ENCODE results near the gene MCEMP1. TPM values are rescaled to one million over a fixed set of nuclear protein-coding genes. Genes with fewer than 3 reads are reported as not detected.

The MCEMP1 gene
- total RNA-seq, 2 donors from 2014 or later, result 0.92 TPM; not detected in 1

DNA sequence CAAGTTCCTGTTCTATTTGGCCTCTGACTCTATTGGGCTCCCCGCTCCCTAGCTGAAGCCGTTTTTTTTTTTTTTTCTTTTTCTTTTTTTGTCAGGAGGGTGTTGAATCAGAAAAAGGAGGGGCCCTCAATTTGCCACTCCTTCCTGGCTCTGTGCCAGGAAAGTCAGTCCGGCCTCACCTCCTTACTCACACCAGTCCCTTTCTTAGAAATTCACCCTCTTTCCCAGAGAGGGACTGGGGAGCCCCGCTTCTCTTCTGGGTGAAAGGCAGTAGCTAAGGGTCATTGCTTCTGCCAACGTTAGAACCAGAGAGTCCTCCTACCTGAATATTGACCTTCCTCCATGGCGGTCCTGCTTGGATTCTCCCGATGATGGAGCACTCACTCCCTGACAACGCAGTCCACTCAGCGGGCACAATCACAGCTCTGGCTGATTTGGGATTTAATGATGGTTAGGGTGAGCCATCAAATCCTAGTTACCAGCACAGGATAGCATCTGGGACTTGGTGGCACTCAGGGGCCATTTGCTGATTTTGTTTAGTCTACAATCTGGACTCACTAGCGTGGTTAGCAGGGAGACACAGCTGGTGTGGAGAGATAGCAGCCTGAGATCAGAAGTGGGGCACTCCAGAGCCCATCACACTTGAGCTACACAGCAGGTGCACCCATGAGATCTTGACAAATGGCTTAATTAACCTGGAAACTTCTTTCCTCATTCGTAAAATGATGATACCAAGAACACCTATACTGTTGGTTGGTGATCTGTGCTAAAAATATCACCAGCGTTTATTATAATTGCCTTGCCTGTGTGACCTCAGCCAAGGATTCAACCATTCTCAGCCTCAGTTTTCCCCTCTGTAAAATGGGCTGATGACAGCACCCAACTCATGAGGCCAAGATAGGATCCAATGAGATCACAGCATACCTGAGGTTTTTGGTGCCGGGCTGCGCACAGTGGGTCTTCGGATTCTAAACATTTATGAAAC lies 22.8 kb downstream of the MCEMP1 start:
- Histone ChIP-seq H3K4me1 (ENCODE audit: control insufficient read depth in 1 of 2, low read depth in 2 of 2) (no peaks in the 10 kb centered on the region), H3K27me3 (replicated peaks; ENCODE audit: insufficient read depth) (no peaks in the 10 kb centered on the region), H3K36me3 (no peaks in the 10 kb centered on the region), H3K9me3 (no peaks in the 10 kb centered on the region), H3K27ac (no peak overlapping the region), H3K4me3 (no peak overlapping the region)
- ATAC-seq (ENCODE audit: insufficient number of reproducible peaks, low FRiP score, low read depth), result no peak
- TF ChIP-seq CTCF (IDR thresholded peaks at IDR 0.05), result no peak
- no peak for DNase-seq (ENCODE audit: low spot score)

DNA sequence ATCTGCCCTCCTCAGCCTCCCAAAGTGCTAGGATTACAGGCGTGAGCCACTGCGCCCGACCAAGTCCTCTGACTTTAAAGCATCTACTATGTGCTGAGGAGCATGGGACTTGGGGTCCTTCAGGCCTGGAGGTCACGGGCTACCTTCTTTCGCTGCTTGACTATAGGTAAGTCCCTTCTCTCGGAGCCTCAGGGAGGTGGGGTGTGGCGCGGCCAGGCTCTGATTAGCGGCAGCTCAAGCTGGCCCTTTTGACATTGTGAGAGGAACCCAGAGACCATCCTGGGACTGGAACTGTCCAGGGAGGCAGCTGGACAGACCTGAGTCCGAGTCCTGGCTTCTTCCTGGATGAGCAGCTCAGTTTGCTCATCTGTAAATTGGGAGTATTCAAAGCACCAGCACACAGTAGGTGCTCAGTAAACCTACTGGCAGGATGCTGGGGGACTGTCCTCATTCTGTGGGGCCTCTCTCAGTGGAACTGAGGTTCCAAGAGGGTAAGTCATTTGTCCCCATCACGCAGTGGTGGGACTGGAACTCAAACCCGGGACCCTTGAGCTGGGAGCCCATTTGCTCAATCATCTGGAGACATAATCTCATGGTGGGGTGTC lies 24.3 kb downstream of the MCEMP1 start:
- no peaks in the 10 kb centered on the region for H3K9me3 ChIP-seq
- no peak overlapping the region for H3K27ac ChIP-seq
- ATAC-seq (ENCODE audit: insufficient number of reproducible peaks, low FRiP score, low read depth) (no peak), DNase-seq (ENCODE audit: low spot score) (no peak)
- H3K27me3 ChIP-seq (replicated peaks; ENCODE audit: insufficient read depth), result no peaks in the 10 kb centered on the region
- no peaks in the 10 kb centered on the region for H3K4me1 ChIP-seq (ENCODE audit: control insufficient read depth in 1 of 2, low read depth in 2 of 2)
- no peak for TF ChIP-seq CTCF (IDR thresholded peaks at IDR 0.05)
- no peak overlapping the region for H3K4me3 ChIP-seq
- no peaks in the 10 kb centered on the region for H3K36me3 ChIP-seq

- ATAC-seq (ENCODE audit: insufficient number of reproducible peaks, low FRiP score, low read depth) (no peak), DNase-seq (ENCODE audit: low spot score) (no peak)
- Histone ChIP-seq H3K4me3 (no peak within 1 kb of the TSS), H3K36me3 (no peaks in the 10 kb centered on the region), H3K9me3 (no peaks in the 10 kb centered on the region), H3K4me1 (ENCODE audit: control insufficient read depth in 1 of 2, low read depth in 2 of 2) (no peaks in the 10 kb centered on the region), H3K27ac (no peak within 1 kb of the TSS), H3K27me3 (replicated peaks; ENCODE audit: insufficient read depth) (no peaks in the 10 kb centered on the region)
- no peak for TF ChIP-seq CTCF (IDR thresholded peaks at IDR 0.05)
Observed at GRCh38 chr19:7701654-7702457, 25.0 kb downstream of the MCEMP1 start, which contains the start of gene FCER2. TSS of gene FCER2 (minus strand) at chr19:7702131. CDS start at chr19:7699760, 2,371 bp downstream.

DNA sequence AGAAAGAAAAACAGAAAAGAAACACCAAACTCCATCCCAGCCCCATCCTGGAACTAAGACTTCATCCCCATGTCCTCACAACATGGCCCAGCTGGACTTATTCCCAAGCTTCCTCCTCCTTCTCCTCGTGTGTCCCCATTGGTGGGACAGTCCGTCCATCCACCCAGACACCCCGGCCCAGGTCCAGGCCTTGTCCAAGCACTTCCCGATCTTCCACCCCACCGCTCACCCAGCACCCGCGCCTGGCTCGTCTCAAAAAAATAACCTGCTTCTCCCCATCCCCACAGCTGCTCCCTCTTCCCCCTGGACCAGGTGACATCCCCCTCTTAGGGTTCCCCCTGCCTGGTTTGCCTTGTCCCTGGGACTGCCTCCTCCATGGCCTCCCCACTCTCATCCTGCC lies 26.4 kb downstream of the MCEMP1 start:
- no peaks in the 10 kb centered on the region for H3K27me3 ChIP-seq (replicated peaks; ENCODE audit: insufficient read depth)
- TF ChIP-seq CTCF (IDR thresholded peaks at IDR 0.05), result no peak
- ATAC-seq (ENCODE audit: insufficient number of reproducible peaks, low FRiP score, low read depth), result no peak

More for the DNA sequence above, 26.4 kb downstream of the MCEMP1 start:
- no peak overlapping the region for H3K27ac ChIP-seq
- H3K4me3 ChIP-seq, result no peak overlapping the region
- H3K36me3 ChIP-seq, result no peaks in the 10 kb centered on the region
- H3K9me3 ChIP-seq, result no peaks in the 10 kb centered on the region
- DNase-seq (ENCODE audit: low spot score), result no peak
- H3K4me1 ChIP-seq (ENCODE audit: control insufficient read depth in 1 of 2, low read depth in 2 of 2), result no peaks in the 10 kb centered on the region
